Measurements from ENCODE around the gene KLF3. TPM values are rescaled to one million over a fixed set of nuclear protein-coding genes. Genes with fewer than 3 reads are reported as not detected.

KLF3 gene
- total and polyA plus RNA-seq, 9 of the 15 experiments (the other 6 are each of a cell fraction or from before 2014, with no cell fraction given), result 9.9 to 47.2 (median 18.1) TPM

GRCh38 chr4:38674258-38675144 is 10.5 kb downstream of the KLF3 start (continued):
- TF ChIP-seq ZNF407 (IDR thresholded peaks at IDR 0.05; ENCODE audit: low read depth) (no peak), MTA1 (IDR thresholded peaks at IDR 0.05; ENCODE audit: borderline replicate concordance) (no peak), KDM5B (IDR thresholded peaks at IDR 0.05; ENCODE audit: insufficient replicate concordance, low read depth, low read length) (peak; percentile 27), GMEB1 (CRISPR knock-in tag; IDR thresholded peaks at IDR 0.05) (no peak), CTCFL (IDR thresholded peaks at IDR 0.05; ENCODE audit: borderline replicate concordance, insufficient read depth, low read depth, low read length, poor library complexity, severe bottlenecking) (no peak), ARID1B (IDR thresholded peaks at IDR 0.05) (peak; percentile 53), NR2C2 (CRISPR knock-in tag; IDR thresholded peaks at IDR 0.05) (0 out of 2 replicates have a peak, but pooled peaks have one; percentile 39), NR2C2 (tag; IDR thresholded peaks at IDR 0.05) (peak; percentile 67), SNAPC5 (CRISPR knock-in tag; IDR thresholded peaks at IDR 0.05) (no peak), PHF21A (IDR thresholded peaks at IDR 0.05; ENCODE audit: borderline replicate concordance, low read depth) (no peak), ZNF696 (CRISPR knock-in tag; conservative IDR thresholded peaks at IDR 0.05) (no peak), NRF1 (conservative IDR thresholded peaks at IDR 0.05 in 1 of 2, IDR thresholded peaks at IDR 0.05 in 1 of 2) (no peak), HCFC1 (IDR thresholded peaks at IDR 0.05; ENCODE audit: low read depth, low read length) (no peak), MEIS2 (IDR thresholded peaks at IDR 0.05; ENCODE audit: partially characterized antibody) (peak; percentile 96)

Data from K562 (cell line).